Measurements from ENCODE around the gene FBXL16. TPM values are rescaled to one million over a fixed set of nuclear protein-coding genes. Genes with fewer than 3 reads are reported as not detected.
"Not testable (repeated sequence)": the region's sequence is repeated elsewhere in the genome, so short reads cannot be mapped to it uniquely, and the experiment has no call there.

The FBXL16 gene
- total RNA-seq, 1 donor from 2014 or later: 0.17 TPM

DNA sequence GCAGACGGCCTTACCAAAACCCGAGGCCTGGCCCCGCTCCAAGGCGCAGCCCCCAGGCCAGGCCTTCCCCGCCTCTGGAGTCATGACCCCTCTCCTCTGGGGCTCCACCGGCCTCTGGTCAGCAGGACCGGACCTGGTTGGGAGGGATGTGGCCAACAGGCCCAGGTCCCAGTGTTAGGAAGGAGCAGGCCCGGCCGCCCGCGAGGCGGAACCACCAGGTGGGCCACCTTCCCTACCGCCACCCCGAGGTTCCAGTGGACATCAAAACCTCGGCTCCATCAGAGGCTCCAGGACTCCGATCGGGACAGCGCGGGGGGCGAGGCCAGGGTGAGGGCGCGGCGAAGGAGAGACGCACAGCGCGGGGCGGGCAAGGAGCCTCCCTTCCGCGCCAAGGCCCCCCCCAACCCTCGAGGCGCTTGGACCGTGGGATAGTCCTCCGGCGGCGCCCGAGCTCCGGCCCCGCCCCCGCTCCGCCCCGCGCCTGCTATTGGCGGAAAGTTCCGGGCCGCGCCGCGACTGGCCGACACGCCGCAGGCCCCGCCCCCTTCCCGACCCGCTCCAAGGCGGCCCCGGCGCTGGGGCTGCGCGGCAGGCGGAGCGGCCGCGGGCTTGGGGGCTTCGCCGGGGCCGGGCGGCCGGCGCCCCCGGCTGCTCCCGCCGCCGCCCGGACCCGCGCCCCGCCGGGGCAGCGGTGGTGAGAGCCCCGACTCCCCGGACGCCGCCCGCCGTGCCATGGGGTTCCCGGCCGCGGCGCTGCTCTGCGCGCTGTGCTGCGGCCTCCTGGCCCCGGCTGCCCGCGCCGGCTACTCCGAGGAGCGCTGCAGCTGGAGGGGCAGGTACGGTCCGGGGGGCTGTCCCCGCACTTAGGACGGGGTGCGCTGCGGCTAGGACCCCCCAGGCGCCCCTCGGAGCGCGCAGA is 9.2 kb upstream of the FBXL16 start, which contains the start of gene METRN:
METRN (plus strand) TSS at position 561 of the 919 bp plus-strand sequence; CDS start at position 733, 172 bp downstream.
- TF ChIP-seq, protein P1, sequence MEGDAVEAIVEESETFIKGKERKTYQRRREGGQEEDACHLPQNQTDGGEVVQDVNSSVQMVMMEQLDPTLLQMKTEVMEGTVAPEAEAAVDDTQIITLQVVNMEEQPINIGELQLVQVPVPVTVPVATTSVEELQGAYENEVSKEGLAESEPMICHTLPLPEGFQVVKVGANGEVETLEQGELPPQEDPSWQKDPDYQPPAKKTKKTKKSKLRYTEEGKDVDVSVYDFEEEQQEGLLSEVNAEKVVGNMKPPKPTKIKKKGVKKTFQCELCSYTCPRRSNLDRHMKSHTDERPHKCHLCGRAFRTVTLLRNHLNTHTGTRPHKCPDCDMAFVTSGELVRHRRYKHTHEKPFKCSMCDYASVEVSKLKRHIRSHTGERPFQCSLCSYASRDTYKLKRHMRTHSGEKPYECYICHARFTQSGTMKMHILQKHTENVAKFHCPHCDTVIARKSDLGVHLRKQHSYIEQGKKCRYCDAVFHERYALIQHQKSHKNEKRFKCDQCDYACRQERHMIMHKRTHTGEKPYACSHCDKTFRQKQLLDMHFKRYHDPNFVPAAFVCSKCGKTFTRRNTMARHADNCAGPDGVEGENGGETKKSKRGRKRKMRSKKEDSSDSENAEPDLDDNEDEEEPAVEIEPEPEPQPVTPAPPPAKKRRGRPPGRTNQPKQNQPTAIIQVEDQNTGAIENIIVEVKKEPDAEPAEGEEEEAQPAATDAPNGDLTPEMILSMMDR (IDR thresholded peaks at IDR 0.05; ENCODE audit: insufficient read depth, low read length, poor library complexity, severe bottlenecking): no peak
- DNase-seq (ENCODE audit: low read depth): no peak
- Histone ChIP-seq H3K36me3 (ENCODE audit: control insufficient read depth, insufficient read depth, low read length) (no peaks in the 10 kb centered on the region), H3K27me3 (ENCODE audit: control insufficient read depth, insufficient read depth, low read length) (peaks cover 16% of the 10 kb centered on the region), H3K4me3 (ENCODE audit: low read depth, low read length) (peak within 1 kb of the TSS; percentile 55)

DNA sequence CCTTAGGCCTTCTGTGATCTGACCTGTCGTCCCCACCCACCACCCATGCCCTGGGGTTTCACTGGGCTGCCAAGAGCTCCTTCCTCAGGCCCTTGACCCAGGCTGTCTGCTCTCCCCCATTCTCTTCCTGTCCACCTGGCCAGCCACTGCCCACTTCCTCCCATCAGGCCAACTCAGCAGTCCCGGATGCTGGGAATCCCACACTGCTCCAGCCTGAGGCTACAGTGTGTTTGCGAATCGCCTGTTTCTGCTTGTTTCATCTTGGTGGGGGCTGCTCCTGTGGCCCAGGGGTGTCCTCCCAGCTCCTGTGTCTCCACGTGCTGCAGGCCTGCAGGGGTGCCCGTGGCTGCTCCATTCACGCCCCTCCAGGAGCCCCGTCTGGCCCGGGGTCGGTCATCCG is 8.5 kb upstream of the FBXL16 start:
- H3K36me3 ChIP-seq (ENCODE audit: control insufficient read depth, insufficient read depth, low read length): no peaks in the 10 kb centered on the region
- TF ChIP-seq, protein P1 (IDR thresholded peaks at IDR 0.05; ENCODE audit: insufficient read depth, low read length, poor library complexity, severe bottlenecking): no peak
- peaks cover 24% of the 10 kb centered on the region for H3K27me3 ChIP-seq (ENCODE audit: control insufficient read depth, insufficient read depth, low read length)
- DNase-seq (ENCODE audit: low read depth): no peak
- H3K4me3 ChIP-seq (ENCODE audit: low read depth, low read length): no peak overlapping the region

GRCh38 chr16:712740-713250 is 7.2 kb upstream of the FBXL16 start:
- DNase-seq (ENCODE audit: low read depth): peak; percentile 94
- not testable (repeated sequence) for H3K4me3 ChIP-seq (ENCODE audit: low read depth, low read length)
- TF ChIP-seq, protein P1 (IDR thresholded peaks at IDR 0.05; ENCODE audit: insufficient read depth, low read length, poor library complexity, severe bottlenecking): peak; percentile 53

GRCh38 chr16:711548-712320 is 6.1 kb upstream of the FBXL16 start:
- no peak for DNase-seq (ENCODE audit: low read depth)
- Histone ChIP-seq H3K36me3 (ENCODE audit: control insufficient read depth, insufficient read depth, low read length) (no peaks in the 10 kb centered on the region), H3K27me3 (ENCODE audit: control insufficient read depth, insufficient read depth, low read length) (peaks cover 47% of the 10 kb centered on the region), H3K4me3 (ENCODE audit: low read depth, low read length) (no peak overlapping the region)
- TF ChIP-seq, protein P1 (IDR thresholded peaks at IDR 0.05; ENCODE audit: insufficient read depth, low read length, poor library complexity, severe bottlenecking): peak; percentile 88

More at GRCh38 chr16:712740-713250, 7.2 kb upstream of the FBXL16 start:
- H3K36me3 ChIP-seq (ENCODE audit: control insufficient read depth, insufficient read depth, low read length): not testable (repeated sequence)
- peaks cover 36% of the 10 kb centered on the region for H3K27me3 ChIP-seq (ENCODE audit: control insufficient read depth, insufficient read depth, low read length)

DNA sequence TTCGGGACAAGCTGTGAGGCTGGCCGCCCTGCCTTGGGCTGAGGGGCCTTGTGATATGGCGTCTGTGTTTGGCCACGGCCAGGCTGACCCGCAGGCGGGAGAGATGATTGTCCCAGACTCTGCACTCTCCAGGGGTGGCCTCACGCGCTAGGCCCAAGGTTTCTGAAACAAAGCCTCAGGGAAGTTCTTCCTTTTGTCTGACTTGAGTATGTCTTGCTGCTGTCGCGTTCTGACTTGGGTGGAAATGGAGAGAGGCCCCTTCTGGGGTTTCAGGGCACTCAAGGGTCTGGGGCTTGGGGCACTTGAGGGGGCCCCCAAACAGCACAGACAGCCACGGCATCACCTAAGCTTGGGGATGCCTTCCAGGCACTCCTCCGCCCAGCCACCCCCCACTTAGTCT is 5.5 kb upstream of the FBXL16 start:
- H3K4me3 ChIP-seq (ENCODE audit: low read depth, low read length): no peak overlapping the region
- TF ChIP-seq, protein P1 (IDR thresholded peaks at IDR 0.05; ENCODE audit: insufficient read depth, low read length, poor library complexity, severe bottlenecking): no peak
- DNase-seq (ENCODE audit: low read depth): no peak
- peaks cover 53% of the 10 kb centered on the region for H3K27me3 ChIP-seq (ENCODE audit: control insufficient read depth, insufficient read depth, low read length)
- H3K36me3 ChIP-seq (ENCODE audit: control insufficient read depth, insufficient read depth, low read length): no peaks in the 10 kb centered on the region
